WTC11 (cell line): ENCODE results near the gene BPNT1. TPM values are rescaled to one million over a fixed set of nuclear protein-coding genes. Genes with fewer than 3 reads are reported as not detected.
A peak's percentile ranks its signal among the peaks of the same experiment; 100 is the strongest.

Experiments used
- ATAC-seq: fragments of 200-7000 bp; cut with Tn5 transposase; 2 replicates; pipeline ENCODE4 v1.10.0; 2021; ENCODE audit warnings: mild to moderate bottlenecking, moderate library complexity
- CTCF ChIA-PET: fragments of 300-600 bp; sonication (Branson Sonifier 250); formaldehyde crosslinking; loops from one replicate; lab custom pipeline; 2021; ENCODE audit warnings: antibody characterized with exemption; lab: Charles Lee
- POLR2A ChIA-PET: fragments of 350-600 bp; sonication (Branson Sonifier 250); formaldehyde crosslinking; loops from one replicate; lab custom pipeline; 2021; ENCODE audit warnings: antibody characterized with exemption; lab: Charles Lee
- DNase-seq: peaks from one replicate; pipeline ENCODE4 v3.0.0; 2021; ENCODE audit warnings: low spot score
- H3K27ac Mint-ChIP-seq: 2 replicates; pipeline ENCODE4 v1.8.0; 2021; ENCODE audit warnings: mixed read lengths
- H3K27me3 Mint-ChIP-seq: 2 replicates; pipeline ENCODE4 v1.8.0; 2021; ENCODE audit warnings: low read depth, mild to moderate bottlenecking, moderate library complexity, mixed read lengths
- H3K36me3 Mint-ChIP-seq: 2 replicates; pipeline ENCODE4 v1.8.0; 2021; ENCODE audit warnings: mixed read lengths
- H3K4me1 Mint-ChIP-seq: 2 replicates; pipeline ENCODE4 v1.8.0; 2022; ENCODE audit warnings: mixed read lengths
- H3K4me3 Mint-ChIP-seq: 2 replicates; pipeline ENCODE4 v1.8.0; 2021; ENCODE audit warnings: mild to moderate bottlenecking, moderate library complexity, mixed read lengths
- H3K9me3 Mint-ChIP-seq: 2 replicates; pipeline ENCODE4 v1.8.0; 2021; ENCODE audit warnings: mixed read lengths
- CREB1 ChIP-seq: sonication (generic); formaldehyde crosslinking; IDR thresholded peaks from 2 replicates; pipeline ENCODE4 v1.8.0; 2023; ENCODE audit warnings: mild to moderate bottlenecking, missing genetic modification reagents
- CREM ChIP-seq: sonication (generic); formaldehyde crosslinking; IDR thresholded peaks from 2 replicates; pipeline ENCODE4 v1.8.1; 2022; ENCODE audit warnings: mild to moderate bottlenecking, missing genetic modification reagents, moderate library complexity
- ESRRA ChIP-seq: sonication (generic); formaldehyde crosslinking; IDR thresholded peaks from 2 replicates; pipeline ENCODE4 v1.8.1; 2022; ENCODE audit warnings: mild to moderate bottlenecking, missing genetic modification reagents, borderline replicate concordance
- ETV6 ChIP-seq: sonication (generic); formaldehyde crosslinking; IDR thresholded peaks from 2 replicates; pipeline ENCODE4 v1.8.1; 2022; ENCODE audit warnings: mild to moderate bottlenecking, missing genetic modification reagents
- MXD4 ChIP-seq: fragments of 250-450 bp; sonication (Bioruptor Pico); IDR thresholded peaks from 2 replicates; pipeline ENCODE4 v1.8.0; 2021; ENCODE audit warnings: mild to moderate bottlenecking, moderate library complexity, borderline replicate concordance
- NR3C1 ChIP-seq: sonication (generic); formaldehyde crosslinking; conservative IDR thresholded peaks from 2 replicates; pipeline ENCODE4 v1.8.1; 2023; ENCODE audit warnings: low read depth, mild to moderate bottlenecking, missing genetic modification reagents
- OVOL2 ChIP-seq: fragments of 250-450 bp; sonication (Bioruptor Pico); IDR thresholded peaks from 2 replicates; pipeline ENCODE4 v1.9.0; 2021; ENCODE audit warnings: mild to moderate bottlenecking, borderline replicate concordance
- TCF7 ChIP-seq: sonication (generic); formaldehyde crosslinking; IDR thresholded peaks from 2 replicates; pipeline ENCODE4 v1.8.0; 2022; ENCODE audit warnings: mild to moderate bottlenecking, low read depth, missing genetic modification reagents, moderate library complexity
- TEAD1 ChIP-seq: sonication (generic); formaldehyde crosslinking; IDR thresholded peaks from 2 replicates; pipeline ENCODE4 v1.8.0; 2022; ENCODE audit warnings: mild to moderate bottlenecking, missing genetic modification reagents
- total RNA-seq: library from RNA; stranded (reverse); gene quantifications from 3 replicates; pipeline ENCODE4 v1.2.3, GENCODE V29; 2021
- TF ChIP-seq, protein P1 (sequence below): sonication (generic); formaldehyde crosslinking; IDR thresholded peaks from 2 replicates; pipeline ENCODE4 v1.8.0; 2022; ENCODE audit warnings: mild to moderate bottlenecking, missing genetic modification reagents
- TF ChIP-seq, protein P2 (sequence below): sonication (generic); formaldehyde crosslinking; IDR thresholded peaks from 2 replicates; pipeline ENCODE4 v1.8.1; 2023; ENCODE audit warnings: mild to moderate bottlenecking, missing genetic modification reagents
- TF ChIP-seq, protein P3 (sequence below): fragments of 250-450 bp; sonication (Bioruptor Pico); conservative IDR thresholded peaks from 2 replicates; pipeline ENCODE4 v1.9.0; 2021; ENCODE audit warnings: mild to moderate bottlenecking
- TF ChIP-seq, protein P4 (sequence below): sonication (generic); formaldehyde crosslinking; IDR thresholded peaks from 2 replicates; pipeline ENCODE4 v1.8.0; 2023; ENCODE audit warnings: mild to moderate bottlenecking, missing genetic modification reagents
- TF ChIP-seq, protein P5 (sequence below): sonication (generic); formaldehyde crosslinking; IDR thresholded peaks from 2 replicates; pipeline ENCODE4 v1.8.0; 2023; ENCODE audit warnings: missing genetic modification reagents

Gene BPNT1
- total RNA-seq, 1 experiment from 2014 or later: 14.4 TPM

DNA sequence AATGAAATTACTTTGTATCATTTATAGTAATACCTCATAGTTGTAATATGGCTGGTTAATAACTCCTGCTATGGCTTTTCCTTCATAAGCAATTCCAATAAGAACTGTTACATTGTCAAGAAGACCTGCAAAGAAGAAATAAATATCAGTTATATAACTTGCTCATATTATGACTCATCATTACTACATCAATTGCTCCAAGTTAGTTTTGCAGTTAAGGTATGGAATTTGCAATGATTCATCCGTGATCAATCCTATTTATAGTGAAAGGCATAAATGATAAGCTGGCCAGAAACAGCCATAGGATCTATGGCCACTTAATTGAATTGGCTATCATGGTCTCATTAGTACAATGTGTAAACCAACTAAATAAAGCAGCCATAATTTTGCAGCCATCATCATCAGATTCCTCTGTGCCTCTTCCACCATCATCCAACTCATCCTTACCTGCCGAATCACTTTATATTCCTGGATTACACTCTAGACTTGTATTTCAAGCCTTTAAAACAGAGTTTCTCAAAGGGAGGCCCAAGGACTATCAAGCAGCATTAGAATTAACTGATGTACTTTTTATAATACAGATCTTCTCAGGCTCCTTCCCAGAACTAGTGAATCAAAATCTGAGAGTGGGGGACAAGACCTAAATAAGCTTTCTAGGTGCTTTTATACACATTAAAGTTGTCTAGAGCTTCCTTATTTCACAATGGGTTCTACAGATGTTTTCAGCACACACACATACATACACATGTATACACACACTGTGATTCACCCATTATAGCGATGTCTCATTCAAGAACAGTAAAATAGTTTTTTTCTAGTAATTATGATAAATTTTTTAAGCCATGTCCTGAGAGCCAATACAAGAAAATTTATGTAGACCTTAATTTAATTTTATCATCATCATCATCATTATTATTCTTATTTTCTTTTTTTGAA, 22.1 kb downstream of the BPNT1 start (continued):
- TF ChIP-seq, protein P1, sequence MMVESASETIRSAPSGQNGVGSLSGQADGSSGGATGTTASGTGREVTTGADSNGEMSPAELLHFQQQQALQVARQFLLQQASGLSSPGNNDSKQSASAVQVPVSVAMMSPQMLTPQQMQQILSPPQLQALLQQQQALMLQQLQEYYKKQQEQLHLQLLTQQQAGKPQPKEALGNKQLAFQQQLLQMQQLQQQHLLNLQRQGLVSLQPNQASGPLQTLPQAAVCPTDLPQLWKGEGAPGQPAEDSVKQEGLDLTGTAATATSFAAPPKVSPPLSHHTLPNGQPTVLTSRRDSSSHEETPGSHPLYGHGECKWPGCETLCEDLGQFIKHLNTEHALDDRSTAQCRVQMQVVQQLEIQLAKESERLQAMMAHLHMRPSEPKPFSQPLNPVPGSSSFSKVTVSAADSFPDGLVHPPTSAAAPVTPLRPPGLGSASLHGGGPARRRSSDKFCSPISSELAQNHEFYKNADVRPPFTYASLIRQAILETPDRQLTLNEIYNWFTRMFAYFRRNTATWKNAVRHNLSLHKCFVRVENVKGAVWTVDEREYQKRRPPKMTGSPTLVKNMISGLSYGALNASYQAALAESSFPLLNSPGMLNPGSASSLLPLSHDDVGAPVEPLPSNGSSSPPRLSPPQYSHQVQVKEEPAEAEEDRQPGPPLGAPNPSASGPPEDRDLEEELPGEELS: no peak
- no peak for TF ChIP-seq TCF7 (CRISPR knock-in tag)
- TF ChIP-seq, protein P2, sequence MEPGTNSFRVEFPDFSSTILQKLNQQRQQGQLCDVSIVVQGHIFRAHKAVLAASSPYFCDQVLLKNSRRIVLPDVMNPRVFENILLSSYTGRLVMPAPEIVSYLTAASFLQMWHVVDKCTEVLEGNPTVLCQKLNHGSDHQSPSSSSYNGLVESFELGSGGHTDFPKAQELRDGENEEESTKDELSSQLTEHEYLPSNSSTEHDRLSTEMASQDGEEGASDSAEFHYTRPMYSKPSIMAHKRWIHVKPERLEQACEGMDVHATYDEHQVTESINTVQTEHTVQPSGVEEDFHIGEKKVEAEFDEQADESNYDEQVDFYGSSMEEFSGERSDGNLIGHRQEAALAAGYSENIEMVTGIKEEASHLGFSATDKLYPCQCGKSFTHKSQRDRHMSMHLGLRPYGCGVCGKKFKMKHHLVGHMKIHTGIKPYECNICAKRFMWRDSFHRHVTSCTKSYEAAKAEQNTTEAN (CRISPR knock-in tag): no peak
- TF ChIP-seq, all 79 proteins: peak for 0

DNA sequence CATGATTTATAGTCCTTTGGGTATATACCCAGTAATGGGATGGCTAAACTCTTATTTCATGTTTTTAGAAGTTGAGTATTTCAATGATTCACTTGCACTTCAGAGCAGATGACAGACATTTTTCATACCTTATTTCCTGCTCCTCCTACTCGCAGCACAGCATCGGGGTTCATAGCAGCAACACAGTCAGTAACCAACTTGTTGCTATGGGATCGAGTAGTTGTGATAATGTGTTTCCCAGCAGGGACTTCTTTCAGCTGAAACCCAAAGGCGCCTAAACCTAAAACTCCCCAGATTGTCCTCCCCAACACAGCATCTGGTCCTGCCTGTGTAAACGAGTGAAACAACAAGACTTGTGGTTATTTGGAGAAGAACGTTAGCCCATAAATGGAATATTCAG, 27.0 kb downstream of the BPNT1 start:
- Mint-ChIP-seq H3K27me3 (no peaks in the 10 kb centered on the region), H3K4me1 (peaks cover 9% of the 10 kb centered on the region), H3K4me3 (no peak overlapping the region), H3K36me3 (peaks cover 15% of the 10 kb centered on the region), H3K27ac (no peak overlapping the region), H3K9me3 (no peaks in the 10 kb centered on the region)
- TF ChIP-seq ESRRA (CRISPR knock-in tag) (no peak), CREB1 (no peak), OVOL2 (CRISPR knock-in tag) (no peak)
- TF ChIP-seq, protein P3, sequence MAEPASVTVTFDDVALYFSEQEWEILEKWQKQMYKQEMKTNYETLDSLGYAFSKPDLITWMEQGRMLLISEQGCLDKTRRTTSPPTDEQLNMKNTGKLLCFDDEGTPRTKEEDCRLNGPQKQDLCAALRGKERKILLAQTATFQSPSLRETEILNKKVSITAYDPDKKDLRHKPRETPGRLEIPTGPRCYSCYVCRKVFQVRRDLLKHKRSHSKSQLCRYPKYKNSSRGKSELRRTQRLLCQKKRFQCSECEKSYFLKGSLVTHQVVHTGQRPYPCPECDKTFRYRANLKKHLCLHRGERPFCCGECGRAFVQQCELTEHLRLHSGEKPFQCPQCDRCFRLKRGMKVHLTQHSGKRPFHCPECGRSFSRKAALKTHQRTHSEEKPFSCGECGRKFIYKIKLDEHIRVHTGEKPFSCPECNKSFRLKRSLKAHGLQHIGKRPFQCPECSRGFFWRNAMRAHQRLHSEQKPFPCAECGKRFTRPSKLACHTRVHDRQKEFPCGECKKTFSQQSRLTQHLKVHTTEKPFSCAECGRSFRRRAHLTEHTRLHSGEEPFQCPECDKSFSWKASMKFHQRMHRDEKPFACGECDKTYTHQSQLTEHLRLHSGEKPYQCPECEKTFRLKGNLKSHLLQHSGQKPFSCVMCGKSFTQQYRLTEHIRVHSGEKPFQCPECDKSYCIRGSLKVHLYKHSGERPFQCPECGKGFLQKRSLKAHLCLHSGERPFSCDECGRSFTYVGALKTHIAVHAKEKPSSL (CRISPR knock-in tag): no peak
- DNase-seq (no peak), ATAC-seq (no peak)
- POLR2A ChIA-PET: no interaction called here
- CTCF ChIA-PET: no interaction called here

DNA sequence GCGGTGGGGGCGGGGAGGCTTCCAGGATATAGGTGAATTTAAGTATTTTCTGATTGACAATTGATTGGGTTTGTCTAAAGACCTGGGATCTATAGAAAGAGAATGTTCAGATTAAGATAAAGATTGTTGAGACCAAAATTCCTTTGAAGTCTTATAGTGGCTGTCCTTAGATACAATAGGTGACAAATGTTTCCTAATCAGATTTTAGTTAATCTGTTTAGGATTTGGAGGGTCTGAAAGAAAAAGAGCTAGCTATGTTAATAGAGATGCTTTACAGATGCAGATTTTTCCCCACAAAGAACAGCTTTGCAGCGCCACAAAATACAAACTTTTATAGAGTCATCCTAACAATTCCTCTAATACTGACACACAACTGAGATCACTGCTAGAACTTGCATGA, 28.7 kb downstream of the BPNT1 start:
- H3K27ac Mint-ChIP-seq: peak overlapping the region; percentile 65; the same call in 1 of the 2 replicates
- H3K27me3 Mint-ChIP-seq: no peaks in the 10 kb centered on the region
- no peak for DNase-seq
- no peaks in the 10 kb centered on the region for H3K9me3 Mint-ChIP-seq
- H3K4me3 Mint-ChIP-seq: no peak overlapping the region
- no peak for TF ChIP-seq ETV6 (CRISPR knock-in tag)
- TF ChIP-seq, protein P4, sequence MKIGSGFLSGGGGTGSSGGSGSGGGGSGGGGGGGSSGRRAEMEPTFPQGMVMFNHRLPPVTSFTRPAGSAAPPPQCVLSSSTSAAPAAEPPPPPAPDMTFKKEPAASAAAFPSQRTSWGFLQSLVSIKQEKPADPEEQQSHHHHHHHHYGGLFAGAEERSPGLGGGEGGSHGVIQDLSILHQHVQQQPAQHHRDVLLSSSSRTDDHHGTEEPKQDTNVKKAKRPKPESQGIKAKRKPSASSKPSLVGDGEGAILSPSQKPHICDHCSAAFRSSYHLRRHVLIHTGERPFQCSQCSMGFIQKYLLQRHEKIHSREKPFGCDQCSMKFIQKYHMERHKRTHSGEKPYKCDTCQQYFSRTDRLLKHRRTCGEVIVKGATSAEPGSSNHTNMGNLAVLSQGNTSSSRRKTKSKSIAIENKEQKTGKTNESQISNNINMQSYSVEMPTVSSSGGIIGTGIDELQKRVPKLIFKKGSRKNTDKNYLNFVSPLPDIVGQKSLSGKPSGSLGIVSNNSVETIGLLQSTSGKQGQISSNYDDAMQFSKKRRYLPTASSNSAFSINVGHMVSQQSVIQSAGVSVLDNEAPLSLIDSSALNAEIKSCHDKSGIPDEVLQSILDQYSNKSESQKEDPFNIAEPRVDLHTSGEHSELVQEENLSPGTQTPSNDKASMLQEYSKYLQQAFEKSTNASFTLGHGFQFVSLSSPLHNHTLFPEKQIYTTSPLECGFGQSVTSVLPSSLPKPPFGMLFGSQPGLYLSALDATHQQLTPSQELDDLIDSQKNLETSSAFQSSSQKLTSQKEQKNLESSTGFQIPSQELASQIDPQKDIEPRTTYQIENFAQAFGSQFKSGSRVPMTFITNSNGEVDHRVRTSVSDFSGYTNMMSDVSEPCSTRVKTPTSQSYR: no peak
- CTCF ChIA-PET: no interaction called here
- peaks cover 9% of the 10 kb centered on the region for H3K4me1 Mint-ChIP-seq
- ATAC-seq: no peak; the same call in 1 of the 2 replicates
- POLR2A ChIA-PET: no interaction called here
- H3K36me3 Mint-ChIP-seq: peaks cover 15% of the 10 kb centered on the region

DNA sequence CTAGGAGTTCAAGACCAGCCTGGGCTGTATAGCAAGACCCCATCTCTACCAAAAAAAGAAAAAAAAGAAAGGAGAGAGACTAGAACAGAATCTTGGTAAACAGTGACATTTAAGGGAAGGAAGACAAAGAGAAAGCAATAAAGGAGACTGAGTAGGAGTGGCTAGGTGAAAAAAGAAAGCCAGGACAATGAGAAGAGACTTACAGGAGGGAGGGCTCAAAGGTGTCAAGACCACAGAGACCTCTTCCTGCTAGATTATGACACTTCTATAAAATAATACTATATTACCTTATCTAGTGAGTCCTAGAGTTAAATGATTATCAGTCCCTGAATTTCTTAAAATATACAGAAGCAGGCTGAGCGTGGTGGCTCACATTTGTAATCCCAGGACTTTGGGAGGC, 33.2 kb downstream of the BPNT1 start:
- CTCF ChIA-PET: no interaction called here
- Mint-ChIP-seq H3K4me3 (no peak overlapping the region), H3K9me3 (no peaks in the 10 kb centered on the region), H3K27ac (no peak overlapping the region), H3K4me1 (peaks cover 7% of the 10 kb centered on the region), H3K27me3 (no peaks in the 10 kb centered on the region), H3K36me3 (peaks cover under 1% of the 10 kb centered on the region)
- POLR2A ChIA-PET: no interaction called here
- no peak for ATAC-seq
- no peak for DNase-seq
- no peak for TF ChIP-seq TCF7 (CRISPR knock-in tag)
- TF ChIP-seq, protein P1: no peak
- TF ChIP-seq NR3C1: no peak
- TF ChIP-seq MXD4 (CRISPR knock-in tag): no peak
- TF ChIP-seq, protein P3 (CRISPR knock-in tag): no peak
- no peak for TF ChIP-seq CREM (CRISPR knock-in tag)
- no peak for TF ChIP-seq TEAD1 (CRISPR knock-in tag)
- TF ChIP-seq, protein P5, sequence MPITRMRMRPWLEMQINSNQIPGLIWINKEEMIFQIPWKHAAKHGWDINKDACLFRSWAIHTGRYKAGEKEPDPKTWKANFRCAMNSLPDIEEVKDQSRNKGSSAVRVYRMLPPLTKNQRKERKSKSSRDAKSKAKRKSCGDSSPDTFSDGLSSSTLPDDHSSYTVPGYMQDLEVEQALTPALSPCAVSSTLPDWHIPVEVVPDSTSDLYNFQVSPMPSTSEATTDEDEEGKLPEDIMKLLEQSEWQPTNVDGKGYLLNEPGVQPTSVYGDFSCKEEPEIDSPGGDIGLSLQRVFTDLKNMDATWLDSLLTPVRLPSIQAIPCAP (CRISPR knock-in tag): no peak
